Dedifferentiated amniotic fluid mesenchymal stem cell (primary cell): ENCODE data around the gene TRIM22.
"Not testable (repeated sequence)": the region's sequence is repeated elsewhere in the genome, so short reads cannot be mapped to it uniquely, and the experiment has no call there.

Source experiments
- DNase-seq: peaks from one replicate; pipeline ENCODE4 v3.0.0-alpha.2; 2016; ENCODE audit errors: extremely low spot score

Gene TRIM22

GRCh38 chr11:5689551-5689983 lies at the start of gene TRIM22:
TSS of gene TRIM22 (plus strand) at chr11:5689790. CDS start at chr11:5696233, 6,443 bp downstream.
- peak; percentile 49 for DNase-seq

DNA sequence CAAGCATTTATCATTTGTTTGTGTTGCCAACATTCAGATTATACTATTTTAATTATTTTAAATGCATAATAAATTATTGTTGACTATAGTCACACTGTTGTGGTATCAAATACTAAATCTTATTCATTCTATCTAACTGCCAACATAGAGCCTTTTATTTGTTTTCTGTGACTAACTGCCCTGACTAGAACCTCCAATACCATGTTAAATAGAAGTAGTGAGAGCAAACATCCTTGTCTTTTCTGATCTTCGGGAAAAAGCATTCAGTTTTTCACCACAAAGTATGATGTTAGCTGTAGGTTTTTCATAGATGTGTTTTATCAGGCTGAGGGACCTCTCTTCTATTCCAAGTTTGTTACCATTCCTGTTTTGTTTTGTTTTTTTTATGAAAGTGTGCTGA lies 49.6 kb upstream of the TRIM22 start:
- no peak for DNase-seq

GRCh38 chr11:5643585-5643984 lies 46.0 kb upstream of the TRIM22 start:
- no peak for DNase-seq

DNA sequence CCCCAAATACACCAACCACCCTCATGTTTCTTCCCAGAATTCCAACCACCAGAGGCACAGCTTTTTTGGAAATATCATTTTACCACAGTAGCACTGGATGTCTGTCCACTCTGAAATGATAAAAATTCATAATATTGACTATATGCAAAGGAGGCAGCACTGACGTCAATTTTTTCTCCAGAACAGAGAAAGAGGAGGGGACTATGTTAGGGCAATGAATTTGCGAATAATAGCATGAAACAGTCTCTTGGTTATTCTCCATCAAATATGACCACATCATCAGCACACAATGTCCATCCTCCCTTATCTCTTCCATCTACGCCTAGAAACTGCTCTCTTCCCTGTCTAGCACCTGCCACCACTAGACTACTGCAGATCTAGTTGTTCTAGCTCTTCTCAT lies 43.5 kb upstream of the TRIM22 start:
- no peak for DNase-seq

GRCh38 chr11:5655474-5655873 lies 34.1 kb upstream of the TRIM22 start:
- no peak for DNase-seq

GRCh38 chr11:5656956-5657355 lies 32.6 kb upstream of the TRIM22 start:
- DNase-seq, result not testable (repeated sequence)

DNA sequence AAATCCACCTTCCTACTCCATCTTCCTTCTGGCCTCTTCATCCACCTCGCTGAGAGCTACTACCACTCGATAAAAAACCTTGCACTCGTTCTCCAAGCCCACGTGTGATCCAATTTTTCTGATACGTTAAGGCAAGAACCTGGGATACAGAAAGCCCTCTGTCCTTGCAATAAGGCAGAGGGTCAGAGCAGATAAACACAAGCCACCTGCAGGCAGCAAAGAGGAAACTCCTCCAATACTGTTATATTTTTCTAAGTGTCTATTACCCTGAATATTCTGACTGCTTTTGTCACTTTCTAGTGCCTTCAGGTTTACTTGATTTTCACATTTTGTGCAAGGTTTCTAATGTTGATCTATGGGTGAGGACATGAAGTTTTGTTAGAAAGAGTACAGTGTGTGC lies 31.3 kb upstream of the TRIM22 start:
- no peak for DNase-seq

GRCh38 chr11:5663511-5663910 lies 26.1 kb upstream of the TRIM22 start:
- DNase-seq, result no peak

DNA sequence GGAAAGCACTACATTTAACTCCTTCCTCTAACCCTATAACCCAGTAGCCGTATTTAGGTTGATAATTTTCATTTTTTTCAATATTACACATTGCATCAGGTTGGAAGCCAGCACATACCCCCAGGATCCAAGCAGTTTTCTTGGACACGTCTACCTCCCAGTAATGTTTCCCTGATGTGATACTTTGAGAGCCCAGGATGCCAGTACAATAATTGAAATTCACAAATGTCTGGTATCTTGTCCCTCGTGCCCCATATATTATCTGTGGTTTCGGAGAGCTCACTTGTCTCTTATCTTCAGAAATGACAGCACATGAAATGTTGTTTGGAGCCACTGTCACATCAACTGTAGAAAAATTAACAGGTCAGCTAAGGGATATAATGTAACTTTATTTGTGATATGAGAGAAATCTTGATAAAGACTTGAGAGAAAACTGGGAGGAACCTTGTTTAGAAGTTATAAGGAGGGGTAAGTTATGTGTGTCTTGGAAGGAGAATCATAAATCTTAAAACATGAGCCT lies 24.5 kb upstream of the TRIM22 start:
- DNase-seq, result no peak

DNA sequence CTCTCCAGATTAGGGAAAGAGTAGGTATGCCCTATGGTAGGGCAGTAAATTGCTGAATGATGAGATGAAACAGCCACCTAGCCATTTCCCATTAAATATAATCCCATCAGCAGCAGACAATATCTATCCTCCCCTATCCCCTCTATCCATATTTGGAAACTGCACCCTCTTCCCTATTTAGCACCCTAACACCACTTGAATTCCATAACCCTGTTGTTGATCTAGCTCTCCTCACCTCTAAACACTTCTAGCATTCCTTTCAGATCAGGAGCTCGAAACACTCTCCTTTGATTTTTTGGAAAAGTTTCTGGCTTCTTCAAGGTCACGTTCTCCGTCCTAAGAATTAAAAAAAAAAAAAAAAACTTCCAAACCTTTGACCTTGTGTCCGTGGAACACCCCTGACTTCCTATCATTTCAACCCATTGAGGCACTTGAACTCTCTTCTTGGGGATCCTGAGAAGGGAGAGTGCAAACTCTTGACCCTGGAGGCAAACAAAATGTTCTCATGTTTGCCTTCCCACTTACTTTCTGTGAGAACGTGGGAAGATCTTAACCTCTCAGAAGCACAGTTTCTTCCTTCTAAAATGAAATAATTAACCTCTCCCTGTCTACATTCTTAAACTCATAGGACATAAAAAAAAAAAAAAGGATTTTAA lies 23.7 kb upstream of the TRIM22 start:
- DNase-seq, result no peak

DNA sequence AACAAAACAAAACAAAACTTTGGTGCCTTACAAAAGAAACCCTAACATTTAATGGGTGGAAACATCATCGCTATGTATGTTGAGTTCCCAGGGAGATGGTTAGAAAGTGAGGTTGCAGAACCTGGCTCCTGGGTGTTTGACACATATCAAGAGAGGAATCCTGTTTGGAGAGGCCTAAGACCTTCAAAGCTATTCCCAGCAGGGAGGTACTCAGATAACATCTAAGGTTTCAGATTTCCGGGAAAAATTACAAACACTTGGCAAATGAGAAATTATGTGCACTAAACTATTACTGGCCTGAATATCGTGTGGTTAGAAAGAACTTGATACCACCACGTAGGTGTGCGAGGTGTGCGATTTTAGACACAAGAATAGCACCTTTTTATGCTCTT lies 23.2 kb upstream of the TRIM22 start:
- no peak for DNase-seq

- no peak for DNase-seq
These were observed 17.8 kb upstream of the TRIM22 start for GRCh38 chr11:5671831-5672230.

DNA sequence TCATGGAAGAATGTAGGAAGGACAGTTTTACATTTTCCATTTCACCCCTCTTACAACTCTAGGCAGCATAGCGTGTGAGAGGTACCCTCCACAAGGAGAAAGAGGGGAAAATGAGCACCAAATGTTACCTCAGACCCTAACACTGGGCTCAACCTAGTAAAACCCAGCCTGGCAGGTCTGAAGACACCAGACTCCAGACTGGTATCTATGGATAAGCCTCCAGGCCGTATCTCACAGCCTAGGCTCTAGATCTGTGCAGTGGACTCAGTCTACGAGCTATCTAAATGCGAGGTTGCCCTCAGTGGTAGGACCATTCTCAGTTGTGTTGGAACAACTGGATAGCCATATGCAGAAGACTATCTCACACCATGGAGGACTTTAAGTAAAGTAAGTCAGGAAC lies 15.2 kb upstream of the TRIM22 start:
- DNase-seq, result no peak

- no peak for DNase-seq
These were observed 9.8 kb upstream of the TRIM22 start for GRCh38 chr11:5679811-5680210.

GRCh38 chr11:5682890-5683441 lies 6.6 kb upstream of the TRIM22 start:
- not testable (repeated sequence) for DNase-seq

GRCh38 chr11:5683620-5684019 lies 6.0 kb upstream of the TRIM22 start:
- not testable (repeated sequence) for DNase-seq

DNA sequence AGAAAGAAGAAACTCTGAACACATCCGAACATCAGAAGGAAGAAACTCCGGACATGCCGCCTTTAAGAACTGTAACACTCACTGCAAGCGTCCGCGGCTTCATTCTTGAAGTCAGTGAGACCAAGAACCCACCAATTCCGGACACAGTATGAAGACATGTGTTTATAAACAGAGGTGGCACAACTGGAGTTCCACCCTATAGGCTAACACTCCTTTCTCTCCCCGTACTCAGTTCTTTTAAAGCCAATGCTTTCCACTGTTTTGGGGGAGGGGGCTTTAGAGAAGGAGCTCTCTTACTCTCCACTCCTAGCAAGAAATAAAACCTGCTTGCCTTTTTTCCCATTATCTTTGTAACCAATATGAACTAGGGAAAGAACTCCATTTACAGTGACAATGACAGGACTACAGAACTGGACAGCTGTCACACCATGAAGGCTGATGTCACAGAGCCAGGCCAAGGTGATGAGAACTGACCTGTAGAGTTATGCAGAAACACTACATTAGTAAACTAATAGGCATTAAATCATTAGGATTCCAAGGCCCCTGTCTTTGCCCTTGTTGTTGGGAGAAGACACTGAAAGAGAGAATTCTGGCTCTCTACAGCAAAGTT lies 5.4 kb upstream of the TRIM22 start:
- no peak for DNase-seq

DNA sequence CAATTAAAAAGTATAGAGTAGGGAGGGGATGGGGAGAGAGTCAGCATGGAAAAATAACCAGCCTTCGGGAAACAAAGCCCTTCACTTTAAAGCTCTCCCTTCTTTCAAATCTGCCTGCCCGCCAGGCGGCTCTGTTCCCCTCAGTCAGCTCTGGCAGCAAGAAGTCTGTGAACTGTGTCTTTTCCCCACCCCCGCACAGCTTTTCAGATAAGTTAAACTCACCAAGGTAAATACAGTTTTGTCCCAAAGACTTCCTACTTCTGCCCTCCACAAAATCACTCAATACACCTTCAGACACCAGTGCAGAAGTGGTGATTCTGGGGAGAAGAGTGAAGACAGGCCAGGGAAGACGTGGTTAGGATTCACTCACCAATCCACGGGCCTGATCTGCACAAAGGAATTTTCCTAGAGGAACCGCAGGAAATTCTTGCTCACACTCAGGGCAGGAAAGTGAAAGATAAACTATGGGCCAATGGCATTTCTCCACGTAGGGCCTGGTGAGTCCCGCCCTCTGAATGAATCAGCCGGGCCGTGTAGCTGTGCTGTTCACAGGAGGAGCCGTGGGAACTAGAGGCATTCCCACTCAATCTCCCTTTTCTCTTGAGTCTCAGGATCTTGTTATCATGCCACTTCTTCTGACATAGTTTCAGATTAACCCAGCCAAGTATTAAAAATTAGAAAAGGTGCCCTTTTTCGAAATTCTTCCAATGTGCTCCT lies 4.8 kb upstream of the TRIM22 start, which contains the start of gene TRIM5:
Gene TRIM5 (minus strand): TSS at position 429 of the 717 bp plus-strand sequence. CDS start 4,897 bp downstream, outside the sequence.
- DNase-seq, result peak; percentile 98

- no peak for DNase-seq
These were observed 3.2 kb upstream of the TRIM22 start for GRCh38 chr11:5686426-5686825.

- DNase-seq, result no peak
These were observed 1.1 kb upstream of the TRIM22 start for GRCh38 chr11:5688482-5688881.

- DNase-seq, result no peak
These were observed 626 bp downstream of the TRIM22 start for GRCh38 chr11:5690216-5690615.

- DNase-seq, result no peak
These were observed 1.1 kb downstream of the TRIM22 start for GRCh38 chr11:5690736-5691135.
